Panc1 (cell line): ENCODE data around the gene SIRT6. TPM values are rescaled to one million over a fixed set of nuclear protein-coding genes. Genes with fewer than 3 reads are reported as not detected.

Experiments
- ATAC-seq: fragments of 200-7000 bp; cut with Tn5 transposase; 2 replicates; pipeline ENCODE4 v1.9.1; 2020; ENCODE audit warnings: mild to moderate bottlenecking, moderate library complexity
- BruUV-seq: library from RNA; stranded (reverse); fragments of 400-500 nt; replicated peaks from 2 replicates; lab custom pipeline; 2021; lab: Mats Ljungman, UMichigan
- CTCF ChIA-PET: fragments of 300-600 bp; sonication (Branson Sonifier 250); formaldehyde crosslinking; loops from one replicate; lab custom pipeline; 2022; ENCODE audit warnings: antibody characterized with exemption; lab: Charles Lee
- POLR2A ChIA-PET: fragments of 300-600 bp; sonication (Branson Sonifier 250); formaldehyde crosslinking; loops from one replicate; lab custom pipeline; 2022; ENCODE audit warnings: antibody characterized with exemption; lab: Charles Lee
- DNase-seq: peaks from one replicate; pipeline ENCODE4 v3.0.0-alpha.2; 2010; ENCODE audit warnings: low read depth, low spot score
- H3K27ac ChIP-seq: 2 replicates; pipeline ENCODE4 v1.5.1; 2011; ENCODE audit warnings: mild to moderate bottlenecking, low read length, inconsistent platforms
- H3K27me3 ChIP-seq: fragments of 200-500 bp; sonication (Bioruptor generic); 2 replicates; pipeline ENCODE4 v1.6.0; 2014; ENCODE audit warnings: low read length, inconsistent platforms; ENCODE audit not compliant: control insufficient read depth, insufficient read depth
- H3K36me3 ChIP-seq: fragments of 200-500 bp; sonication (Bioruptor generic); 2 replicates; pipeline ENCODE4 v1.5.1; 2014; ENCODE audit warnings: inconsistent platforms, mild to moderate bottlenecking, low read length, moderate library complexity; ENCODE audit not compliant: control insufficient read depth, insufficient read depth
- H3K4me1 ChIP-seq: 2 replicates; pipeline ENCODE4 v1.5.1; 2011; ENCODE audit warnings: inconsistent platforms, mild to moderate bottlenecking, low read length, moderate library complexity; ENCODE audit not compliant: control insufficient read depth, insufficient read depth
- H3K4me3 ChIP-seq, 2 experiments: 2 replicates each; pipeline ENCODE4 v1.5.1; 2011 to 2012; ENCODE audit warnings: low read depth in 2 of 2, low read length in 2 of 2, mild to moderate bottlenecking in 2 of 2, inconsistent platforms in 1 of 2, moderate library complexity in 1 of 2
- H3K9me3 ChIP-seq: fragments of 200-500 bp; sonication (Bioruptor generic); 2 replicates; pipeline ENCODE4 v1.5.1; 2014; ENCODE audit warnings: low read depth, mild to moderate bottlenecking, inconsistent platforms, low read length, moderate library complexity; ENCODE audit not compliant: control insufficient read depth, insufficient read depth
- CTCF ChIP-seq: fragments of 450-650 bp; IDR thresholded peaks from 2 replicates; pipeline ENCODE4 v1.5.1; 2017; ENCODE audit warnings: mild to moderate bottlenecking
- POLR2AphosphoS5 ChIP-seq: IDR thresholded peaks from 2 replicates; pipeline ENCODE4 v1.6.1; 2012; ENCODE audit warnings: mild to moderate bottlenecking, low read depth, low read length, moderate library complexity
- REST ChIP-seq, 2 experiments: IDR thresholded peaks; 2 replicates each; pipeline ENCODE4 v1.6.1; 2011 to 2012; ENCODE audit warnings: low read depth in 2 of 2, control low read depth in 1 of 2, low read length in 1 of 2, mild to moderate bottlenecking in 1 of 2, moderate library complexity in 1 of 2; ENCODE audit not compliant: insufficient read depth in 1 of 2
- SIN3A ChIP-seq: IDR thresholded peaks from 2 replicates; pipeline ENCODE4 v1.6.1; 2012; ENCODE audit warnings: low read depth, mild to moderate bottlenecking, low read length, moderate library complexity, borderline replicate concordance; ENCODE audit not compliant: insufficient read depth
- TCF7L2 ChIP-seq: IDR thresholded peaks from 2 replicates; pipeline ENCODE4 v1.6.1; 2011; ENCODE audit warnings: mild to moderate bottlenecking, low read depth, low read length, inconsistent platforms
- in situ Hi-C: cut with HindIII; loops from 2 replicates; pipeline ENCODE4 v1.10.0; 2016; ENCODE audit warnings: low sequenced_read_pairs, low pct_unique_long_range_greater_than_20kb
- intact Hi-C: fragments of 100-400 bp; cut with micrococcal nuclease; formaldehyde crosslinking; loops from one replicate; pipeline ENCODE4 v1.10.0; 2022; ENCODE audit not compliant: unreplicated experiment
- total RNA-seq: library from RNA; stranded (reverse); gene quantifications from one replicate; pipeline ENCODE4 v1.2.1, GENCODE V29; 2021; ENCODE audit not compliant: unreplicated experiment

SIRT6 gene
- total RNA-seq, 1 experiment from 2014 or later = 19.8 TPM

GRCh38 chr19:4185413-4186086 lies 3.2 kb upstream of the SIRT6 start:
- no peak overlapping the region for H3K27ac ChIP-seq
- ChIA-PET POLR2A (no interaction called here), CTCF (no interaction called here)
- H3K4me1 ChIP-seq = no peaks in the 10 kb centered on the region; the same call in none of the 2 replicates
- no peaks in the 10 kb centered on the region for H3K9me3 ChIP-seq
- ATAC-seq = no peak
- intact Hi-C loops (no loop called here), in situ Hi-C loops (no loop called here)
- no peak for DNase-seq
- H3K36me3 ChIP-seq = peaks cover 3% of the 10 kb centered on the region; the same call in 1 of the 2 replicates
- no peak overlapping the region for H3K4me3 ChIP-seq
- H3K27me3 ChIP-seq = no peaks in the 10 kb centered on the region
- TF ChIP-seq TCF7L2 (no peak), POLR2AphosphoS5 (no peak)
- BruUV-seq = no TSS peak

- ChIA-PET POLR2A (interaction anchor here (0.6 kb wide), 1 partner anchor 197 kb away, joined by 15 read pairs; no protein-coding TSS in a partner anchor), CTCF (interaction anchor here (0.5 kb wide), 1 partner anchor 197 kb away, joined by 4 read pairs; no protein-coding TSS in a partner anchor)
- Histone ChIP-seq H3K4me1 (no peaks in the 10 kb centered on the region; the same call in none of the 2 replicates), H3K27me3 (no peaks in the 10 kb centered on the region), H3K36me3 (peaks cover 3% of the 10 kb centered on the region; the same call in 1 of the 2 replicates), H3K27ac (no peak overlapping the region), H3K4me3 (no peak overlapping the region), H3K9me3 (no peaks in the 10 kb centered on the region)
- intact Hi-C loops = no loop called here
- no peak for TF ChIP-seq CTCF
- TF ChIP-seq POLR2AphosphoS5 = no peak
- TF ChIP-seq REST (IDR thresholded peaks at IDR 0.05; ENCODE audit: insufficient read depth in 1 of 2, low read depth in 2 of 2, low read length in 1 of 2) = no peak
- TF ChIP-seq SIN3A = no peak
- no peak for TF ChIP-seq TCF7L2
- ATAC-seq (no peak), DNase-seq (no peak)
- in situ Hi-C loops = no loop called here
- BruUV-seq = no TSS peak
Measured at GRCh38 chr19:4184718-4185352, 2.5 kb upstream of the SIRT6 start.
